A549 treated with Mapracorat at 1 μM for 4 hours (cell line): ENCODE data around the gene GAS2L3. TPM values are rescaled to one million over a fixed set of nuclear protein-coding genes. Genes with fewer than 3 reads are reported as not detected.

Experiments used
- total RNA-seq: library from RNA; stranded (reverse); fragments of 200-300 nt; extraction: Qiagen RNA extraction; gene quantifications from 5 replicates; pipeline ENCODE4 v1.2.3, GENCODE V29; 2022

GAS2L3 gene
- total RNA-seq = 6.2 to 9.2 TPM (median 9.0 TPM) in 5 replicates

DNA sequence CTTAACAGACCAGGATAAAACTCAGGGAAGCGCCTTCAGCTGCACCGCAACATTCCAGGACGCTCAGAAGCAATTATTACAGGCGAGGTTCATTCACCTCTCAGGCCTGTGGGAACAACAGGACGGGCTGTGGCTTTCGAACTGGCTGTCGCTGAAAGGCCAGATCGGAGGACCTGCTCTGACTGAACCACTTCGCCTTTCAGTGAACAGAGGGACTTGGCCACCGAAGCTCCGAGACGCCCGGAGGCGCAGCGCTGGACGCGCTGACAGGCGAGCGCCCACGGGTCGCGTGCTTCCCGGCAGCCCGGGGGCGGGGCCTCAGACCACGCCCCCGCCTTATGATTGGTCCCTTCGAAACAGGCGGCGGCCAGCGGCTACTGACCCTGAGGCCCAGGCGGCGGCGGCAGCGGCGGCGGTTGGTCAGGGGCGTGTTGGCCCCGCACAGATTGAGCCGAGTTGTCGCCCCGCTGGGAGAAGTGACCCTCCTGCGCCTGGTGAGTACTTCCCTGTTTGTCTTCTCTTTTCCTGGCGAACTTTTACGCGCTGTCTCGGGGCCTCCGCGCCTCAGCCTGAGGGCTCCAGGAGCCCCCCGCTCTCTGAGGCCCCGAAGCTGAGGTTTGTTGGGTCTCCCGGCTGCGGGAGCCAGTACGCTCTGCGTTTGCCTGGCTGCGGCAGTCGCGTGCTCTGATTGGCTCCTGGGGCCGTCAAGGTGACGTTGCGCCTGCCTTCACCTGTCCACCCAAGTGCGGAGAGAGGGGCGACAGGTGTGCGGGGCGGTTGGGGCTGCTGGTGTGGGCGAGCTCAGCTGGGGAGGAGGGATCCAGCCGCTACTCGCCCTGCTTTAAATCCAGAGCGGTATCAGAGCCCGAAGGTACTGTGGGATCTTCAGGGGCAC is at the start of gene GAS2L3:
GAS2L3 (plus strand) TSS at position 393 of the 895 bp plus-strand sequence. CDS start 21,221 bp downstream, outside the sequence.

Other genes with a start within 250 kb of the GAS2L3 start
- 0.03 TPM in 1 of 5 replicates, not detected in the others for gene SLC17A8, start 216.6 kb upstream of the GAS2L3 start, total RNA-seq
- gene NR1H4, start 99.8 kb upstream of the GAS2L3 start, total RNA-seq = 0.07 to 0.48 TPM (median 0.20 TPM) in 3 of 5 replicates, not detected in the others
- gene ANO4, start 221.1 kb downstream of the GAS2L3 start, total RNA-seq = 0.10 to 0.39 TPM (median 0.13 TPM) in 5 replicates